Hematopoietic multipotent progenitor cell treated with erythropoietin and hydrocortisone succinate and interleukin-3 and kit ligand, for 17 days (in vitro differentiated cells): ENCODE data around the gene HAL.

Experiments
- DNase-seq: peaks from one replicate; pipeline ENCODE4 v3.0.0-alpha.2; 2015; ENCODE audit warnings: low spot score

HAL gene

GRCh38 chr12:95996034-95996658, at the start of gene HAL:
Gene HAL, minus strand, starts transcription at chr12:95996344. Its CDS starts 434 bp downstream, at chr12:95995910.
- no peak for DNase-seq

DNA sequence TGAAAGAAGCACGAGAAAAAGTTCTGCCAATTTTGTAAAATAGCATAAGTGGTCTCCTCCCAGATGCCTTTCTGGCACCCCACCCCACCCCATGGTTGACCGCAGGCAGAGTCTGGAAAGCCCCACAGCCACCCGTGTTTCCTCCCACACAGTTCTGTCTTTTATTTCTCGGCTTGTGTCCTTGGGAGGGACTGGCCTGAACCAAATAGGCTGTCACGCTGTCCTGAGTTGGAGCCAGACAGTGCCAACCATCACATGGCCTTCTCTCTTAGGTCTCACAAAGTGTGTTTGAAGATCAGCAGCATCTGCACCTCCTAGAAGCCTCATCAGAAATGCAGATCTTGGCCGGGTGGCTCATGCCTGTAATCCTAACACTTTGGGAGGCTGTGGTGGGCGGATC, 49.4 kb upstream of the HAL start:
- DNase-seq, result no peak

GRCh38 chr12:96044943-96045290, 48.8 kb upstream of the HAL start:
- DNase-seq, result no peak

DNA sequence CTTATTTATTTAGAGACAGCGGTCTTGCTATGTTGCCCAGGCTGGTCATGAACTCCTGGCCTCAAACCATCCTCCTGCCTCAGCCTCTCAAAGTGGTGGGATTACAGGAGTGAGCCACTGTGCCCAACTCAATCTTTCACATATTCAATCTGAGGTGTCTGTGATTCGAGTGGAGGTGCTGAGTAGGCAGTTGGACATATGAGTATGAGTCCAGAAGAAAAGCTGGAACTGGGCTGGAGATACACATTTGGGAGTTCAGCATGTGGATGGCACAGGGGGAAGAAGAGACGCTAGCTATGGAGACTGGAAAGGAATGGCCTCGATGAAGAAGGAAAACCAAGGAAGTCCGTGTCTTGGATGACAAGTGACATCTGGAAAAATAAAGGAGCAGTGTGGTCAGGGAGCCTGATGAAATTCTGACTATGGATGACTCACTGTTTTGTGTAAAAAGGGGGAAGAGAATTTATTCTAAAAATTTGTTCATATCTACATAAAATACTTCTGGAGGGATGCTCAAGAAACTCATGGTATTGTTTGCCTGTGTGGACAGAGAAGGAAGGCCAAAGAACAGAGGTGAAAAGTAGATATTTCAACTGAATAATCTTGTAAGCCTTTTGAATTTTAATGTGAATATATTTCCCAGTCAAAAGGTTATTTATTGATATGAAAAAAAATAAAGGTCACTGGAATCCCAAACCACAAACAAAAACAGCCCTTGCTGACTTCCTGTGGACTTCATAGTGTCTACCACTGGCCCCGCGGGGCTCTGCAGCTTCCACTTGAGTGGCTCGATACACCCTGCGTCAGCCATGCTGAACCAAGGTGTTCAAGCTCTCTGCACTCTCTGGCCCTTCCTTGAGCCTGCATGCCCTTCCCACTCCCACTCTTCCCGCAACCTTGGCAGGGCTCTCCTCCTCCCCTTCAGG, 48.1 kb upstream of the HAL start:
- no peak for DNase-seq

GRCh38 chr12:96041181-96041580, 45.0 kb upstream of the HAL start:
- no peak for DNase-seq

GRCh38 chr12:96040305-96041133, 44.4 kb upstream of the HAL start:
- DNase-seq, result no peak

DNA sequence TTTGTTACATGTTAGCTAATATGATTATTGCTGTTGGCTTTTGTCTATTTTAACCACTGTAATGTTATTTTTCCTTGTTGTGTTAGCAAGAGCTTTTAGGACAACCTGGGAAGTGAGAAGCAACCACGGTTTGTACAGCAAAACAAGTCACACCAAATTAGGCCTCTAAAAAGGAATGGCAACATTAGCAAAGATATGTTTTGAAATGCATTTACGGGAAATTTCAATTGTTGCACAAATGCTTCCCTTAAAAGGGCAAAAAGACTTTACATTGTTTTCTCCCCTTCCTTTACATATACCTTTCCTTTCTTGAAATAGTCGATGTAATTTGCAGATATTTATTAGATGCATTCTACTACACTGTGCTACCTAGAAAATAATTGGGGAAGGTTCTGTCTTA, 43.4 kb upstream of the HAL start:
- no peak for DNase-seq

- no peak for DNase-seq
These were observed 40.8 kb upstream of the HAL start for GRCh38 chr12:96036765-96037455.

- DNase-seq, result peak; percentile 99
These were observed 39.4 kb upstream of the HAL start, which contains the start of gene LTA4H for GRCh38 chr12:96035283-96036236. Gene LTA4H, minus strand, starts transcription at chr12:96035587. Its CDS starts 68 bp downstream, at chr12:96035519.

- peak; percentile 13 for DNase-seq
These were observed 38.6 kb upstream of the HAL start for GRCh38 chr12:96034621-96035282.

DNA sequence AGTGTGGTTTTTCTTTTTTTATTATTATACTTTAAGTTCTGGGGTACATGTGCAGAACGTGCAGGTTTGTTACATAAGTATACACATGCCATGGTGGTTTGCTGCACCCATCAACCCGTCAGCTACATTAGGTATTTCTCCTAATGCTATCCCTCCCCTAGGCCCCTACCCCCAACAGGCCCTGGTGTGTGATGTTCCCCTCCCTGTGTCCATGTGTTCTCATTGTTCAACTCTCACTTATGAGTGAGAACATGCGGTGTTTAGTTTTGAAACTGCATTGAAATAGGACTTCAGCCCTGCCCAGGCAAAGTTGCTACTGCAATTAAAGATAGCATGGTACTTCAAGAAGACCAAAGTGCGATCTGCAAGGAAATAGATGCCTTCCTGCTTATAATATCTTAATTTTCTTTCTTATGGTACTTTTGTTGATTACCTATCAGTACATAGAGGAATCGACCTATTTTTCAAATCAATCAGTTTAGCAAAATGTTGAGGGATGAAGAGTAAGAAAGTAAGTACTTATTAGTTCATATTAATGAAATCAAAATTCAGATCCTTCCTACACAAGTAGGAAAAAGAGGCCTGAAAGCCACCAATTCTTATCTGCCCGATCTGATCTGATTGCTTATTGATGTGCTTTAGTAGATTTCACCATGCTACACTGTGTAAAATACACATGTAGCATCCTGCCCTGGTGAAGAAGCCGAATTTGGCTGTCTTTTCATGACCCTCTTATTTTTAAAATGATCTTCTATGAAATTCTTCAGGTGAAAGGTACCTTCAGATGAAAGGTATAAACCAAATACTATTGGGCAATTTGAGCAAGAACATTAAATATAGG, 37.6 kb upstream of the HAL start:
- no peak for DNase-seq

DNA sequence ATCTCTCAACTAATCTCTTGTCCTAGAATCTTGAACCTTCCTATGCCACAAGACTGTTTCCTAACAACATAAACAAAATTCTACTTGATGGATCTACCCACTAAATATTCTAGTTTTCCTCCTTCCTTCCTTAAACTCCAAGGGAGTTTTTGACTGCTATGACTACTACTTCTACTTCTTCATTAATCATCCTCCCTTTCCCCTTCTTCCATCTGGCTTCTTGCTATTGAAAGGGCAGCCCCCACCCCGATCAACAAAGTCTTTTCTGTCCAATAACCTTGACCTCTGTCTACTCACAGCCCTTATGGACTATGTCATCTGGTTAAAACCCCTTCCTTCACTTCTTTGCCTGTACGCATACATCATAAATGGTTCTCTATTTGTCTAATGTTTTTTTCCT, 33.7 kb upstream of the HAL start:
- no peak for DNase-seq

DNA sequence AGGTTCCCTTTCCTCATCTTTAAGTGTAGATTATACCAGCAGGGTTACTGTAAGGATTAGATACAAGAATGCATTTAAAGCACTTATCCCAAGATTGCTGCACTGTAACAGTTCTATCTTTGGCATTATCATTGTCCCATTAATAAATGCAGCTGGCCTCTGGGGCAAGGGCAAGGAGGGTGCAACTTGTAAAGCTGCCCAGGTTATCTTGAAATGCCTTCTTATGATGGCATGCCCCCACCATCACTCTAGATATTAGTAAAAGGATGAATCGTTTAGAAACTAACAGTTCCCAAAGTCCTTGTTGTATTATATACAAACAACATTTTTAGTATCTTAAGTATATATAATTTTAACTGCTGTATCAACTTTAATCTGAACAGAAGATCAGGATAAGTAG, 32.4 kb upstream of the HAL start:
- no peak for DNase-seq

GRCh38 chr12:96026331-96026730, 30.2 kb upstream of the HAL start:
- no peak for DNase-seq

DNA sequence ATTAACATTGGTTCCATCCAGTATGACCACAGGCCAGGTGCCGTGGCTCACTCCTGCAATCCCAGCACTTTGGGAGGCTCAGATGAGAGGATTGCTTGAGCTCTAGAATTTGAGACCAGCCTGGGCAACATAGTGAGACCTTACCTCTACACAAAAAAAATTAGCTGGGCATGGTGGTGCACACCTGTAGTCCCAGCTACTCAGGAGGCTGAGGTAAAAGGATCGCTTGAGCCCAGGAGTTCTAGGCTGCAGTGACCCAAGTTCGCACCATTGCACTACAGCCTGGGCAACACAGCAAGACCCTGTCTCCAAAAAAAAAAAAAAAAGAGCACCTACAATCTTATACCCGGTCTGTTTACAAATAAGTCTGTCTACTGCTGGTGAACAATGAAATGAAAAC, 29.4 kb upstream of the HAL start:
- DNase-seq, result no peak

DNA sequence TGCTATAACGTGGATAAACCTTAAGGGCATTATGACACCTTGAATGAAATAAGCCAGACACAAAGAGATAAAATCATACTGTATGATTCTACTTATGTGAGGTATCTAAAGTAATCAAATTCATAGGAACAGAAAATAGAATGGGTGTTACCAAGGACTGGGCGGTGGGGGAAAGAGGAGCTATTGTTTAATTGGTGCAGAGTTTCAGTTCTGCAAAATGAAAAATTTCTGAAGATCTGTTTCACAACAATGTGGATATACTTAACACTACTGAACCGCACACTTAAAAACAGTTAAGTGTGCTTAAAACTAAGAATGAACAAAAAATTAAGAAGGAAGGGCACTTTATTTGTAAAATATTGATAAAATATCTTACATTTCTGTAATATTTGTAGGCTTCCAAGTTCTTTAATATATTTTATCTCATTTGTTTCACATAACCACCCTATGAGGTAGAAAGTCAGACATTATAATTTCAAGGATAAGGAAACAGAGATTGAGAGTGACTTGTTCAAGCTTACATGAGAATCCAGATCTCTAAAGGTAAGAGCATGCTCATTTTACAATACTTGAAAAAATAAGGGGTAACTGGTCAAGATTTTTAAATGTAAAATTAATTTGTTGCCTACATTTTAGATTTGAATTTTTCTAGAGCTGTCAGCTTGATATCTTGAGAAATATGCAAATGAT, 24.3 kb upstream of the HAL start:
- DNase-seq, result no peak

GRCh38 chr12:96015672-96016071, 19.5 kb upstream of the HAL start:
- no peak for DNase-seq

- no peak for DNase-seq
These were observed 18.9 kb upstream of the HAL start for GRCh38 chr12:96014943-96015599.
